Measurements from ENCODE around the gene SELENON.

GRCh38 chr1:25766721-25767436 is 33.1 kb upstream of the SELENON start:
- TF ChIP-seq CTCF (conservative IDR thresholded peaks at IDR 0.05) (no peak), ZFX (IDR thresholded peaks at IDR 0.05) (no peak)
